GM12878 (cell line): ENCODE results near the gene NAT9. TPM values are rescaled to one million over a fixed set of nuclear protein-coding genes. Genes with fewer than 3 reads are reported as not detected.

Experiments used
- ATAC-seq: fragments of 200-7000 bp; cut with Tn5 transposase; 3 replicates; pipeline ENCODE4 v1.9.1; 2020; ENCODE audit warnings: mild to moderate bottlenecking, moderate library complexity
- BruUV-seq: library from RNA; stranded (reverse); fragments of 400-500 nt; replicated peaks from 2 replicates; lab custom pipeline; 2021; lab: Mats Ljungman, UMichigan
- CTCF ChIA-PET: fragments of 300-600 bp; sonication (Branson Sonifier 250); formaldehyde crosslinking; extraction: SDS; loops from one replicate; lab custom pipeline; 2021; ENCODE audit warnings: inconsistent platforms; lab: Yijun Ruan, JAX
- POLR2A ChIA-PET: fragments of 350-600 bp; formaldehyde crosslinking; extraction: SDS; loops from one replicate; lab custom pipeline; 2021; ENCODE audit warnings: inconsistent platforms; lab: Charles Lee
- RAD21 ChIA-PET: fragments of 300-600 bp; sonication (Branson Sonifier 250); formaldehyde crosslinking; loops from one replicate; lab custom pipeline; 2023; ENCODE audit warnings: antibody characterized with exemption; ENCODE audit not compliant: unreplicated experiment; lab: Charles Lee
- SMC1A ChIA-PET: fragments of 300-600 bp; sonication (Branson Sonifier 250); formaldehyde crosslinking; loops from one replicate; lab custom pipeline; 2023; ENCODE audit not compliant: unreplicated experiment, uncharacterized antibody; lab: Charles Lee
- DNase-seq: peaks from one replicate; pipeline ENCODE4 v3.0.0-alpha.2; 2011; ENCODE audit warnings: low read depth, low spot score
- FAIRE-seq: peaks from 3 replicates; lab custom pipeline; 2011; peaks lifted over from hg19 to GRCh38; lab: Jason Lieb, UNC
- H2AFZ ChIP-seq: 2 replicates; pipeline ENCODE4 v1.6.0; 2011; ENCODE audit warnings: low read depth, low read length, control low read depth; ENCODE audit not compliant: control insufficient read depth
- H3K27ac ChIP-seq: 2 replicates; pipeline ENCODE4 v1.5.1; 2011; ENCODE audit warnings: control low read depth; ENCODE audit not compliant: control insufficient read depth, insufficient read depth
- H3K27me3 ChIP-seq, 2 experiments: replicated peaks in 1 of 2; 2 replicates each; pipeline versions ENCODE4 v1.6.0 to v1.6.1; 2011; ENCODE audit warnings: low read length in 1 of 2; ENCODE audit not compliant: control insufficient read depth in 2 of 2, insufficient read depth in 2 of 2
- H3K36me3 ChIP-seq, 2 experiments: 2 replicates each; pipeline ENCODE4 v1.5.1; 2011; ENCODE audit warnings: low read length in 1 of 2; ENCODE audit not compliant: control insufficient read depth in 2 of 2, insufficient read depth in 2 of 2
- H3K4me1 ChIP-seq: 2 replicates; pipeline ENCODE4 v1.6.1; 2011; ENCODE audit warnings: mild to moderate bottlenecking, low read length, moderate library complexity, mixed read lengths; ENCODE audit not compliant: control insufficient read depth, insufficient read depth
- H3K4me2 ChIP-seq: 2 replicates; pipeline ENCODE4 v1.6.0; 2011; ENCODE audit warnings: control low read depth; ENCODE audit not compliant: control insufficient read depth, insufficient read depth
- H3K4me3 ChIP-seq: fragments of 200-600 bp; sonication (generic); 2 replicates; pipeline ENCODE4 v1.5.1; 2016
- H3K79me2 ChIP-seq: 2 replicates; pipeline ENCODE4 v1.6.0; 2011; ENCODE audit warnings: low read length; ENCODE audit not compliant: control insufficient read depth, insufficient read depth
- H3K9ac ChIP-seq: 2 replicates; pipeline ENCODE4 v1.8.0; 2011; ENCODE audit warnings: low read length, control low read depth, mixed read lengths; ENCODE audit not compliant: control insufficient read depth, insufficient read depth
- H3K9me3 ChIP-seq: replicated peaks from 3 replicates; pipeline ENCODE4 v1.5.1; 2011; ENCODE audit warnings: mild to moderate bottlenecking, low read length; ENCODE audit not compliant: control insufficient read depth, insufficient read depth
- H4K20me1 ChIP-seq: 2 replicates; pipeline ENCODE4 v1.6.0; 2011; ENCODE audit not compliant: control insufficient read depth, insufficient read depth
- BCLAF1 ChIP-seq: fragments of 450-650 bp; IDR thresholded peaks from 2 replicates; pipeline ENCODE4 v1.6.1; 2017; ENCODE audit warnings: antibody characterized with exemption, mild to moderate bottlenecking, moderate library complexity
- BMI1 ChIP-seq: fragments of 450-650 bp; IDR thresholded peaks from 2 replicates; pipeline ENCODE4 v1.6.1; 2016; ENCODE audit warnings: mild to moderate bottlenecking, moderate library complexity, borderline replicate concordance
- WGBS: methylation state at CpG from one replicate; pipeline ENCODE4 v1.1.6; 2016; ENCODE audit warnings: low lambda C conversion rate; ENCODE audit not compliant: insufficient replicate concordance, insufficient coverage; ENCODE audit errors: missing lambda C conversion rate; 5-methylcytosine and 5-hydroxymethylcytosine counted together
- in situ Hi-C: fragments of 300-500 bp; cut with MboI; formaldehyde crosslinking; loops from 9 replicates; pipeline ENCODE4 v1.14.3; 2018; ENCODE audit warnings: mixed read lengths
- intact Hi-C: fragments of 100-400 bp; cut with micrococcal nuclease; formaldehyde crosslinking; loops from one replicate; pipeline ENCODE4 v1.14.2; 2022; ENCODE audit not compliant: unreplicated experiment
- polyA plus RNA-seq, 11 experiments: library from polyadenylated mRNA; depleted of rRNA in 4 of 11; unstranded in 6 of 11; stranded (reverse) in 5 of 11; fragments of >200 nt; fragmentation: Nextera tagmentation in 4 of 11; fragmentation: Illumina TruSeq in 1 of 11; extraction: Ambion mirVana in 4 of 11; extraction: Trizol in 1 of 11; gene quantifications; 1 replicate in 1 of 11; 2 replicates in 10 of 11; pipeline versions ENCODE4 v1.2.1 to v1.2.3, GENCODE V29; 2011 to 2016; ENCODE audit warnings: inconsistent platforms in 2 of 11, missing spikeins in 2 of 11, low read depth in 1 of 11
- total RNA-seq, 4 experiments: library from RNA; depleted of rRNA in 3 of 4; stranded (reverse); fragments of >200 nt in 3 of 4; fragmentation: Illumina TruSeq in 1 of 4; extraction: Trizol in 1 of 4; gene quantifications; 2 replicates each; pipeline versions ENCODE4 v1.2.1 to v1.2.3, GENCODE V29; 2013 to 2021
- TF ChIP-seq, protein P1 (sequence below): IDR thresholded peaks from 2 replicates; pipeline ENCODE4 v1.6.1; 2012; ENCODE audit warnings: improper control_type of control experiment, low read depth, low read length; ENCODE audit not compliant: insufficient replicate concordance

The NAT9 gene
- total and polyA plus RNA-seq, 10 of the 15 experiments (the other 5 are each of a cell fraction or from before 2014, with no cell fraction given), result 3.5 to 45.3 (median 27.3) TPM

GRCh38 chr17:74740173-74740572 is 36.0 kb downstream of the NAT9 start:
- POLR2A ChIA-PET, result interaction anchor here (1.0 kb wide), 1 partner anchor 132 kb away, joined by 3 read pairs; the partner anchor contains the start of gene FDXR
- Histone ChIP-seq H3K4me1 (peaks cover 54% of the 10 kb centered on the region), H3K4me3 (no peak overlapping the region), H3K9me3 (no peaks in the 10 kb centered on the region), H2AFZ (no peak overlapping the region), H3K79me2 (no peaks in the 10 kb centered on the region), H3K36me3 (no peaks in the 10 kb centered on the region), H3K27me3 (no peaks in the 10 kb centered on the region), H3K4me2 (no peak overlapping the region)
- BruUV-seq, result no TSS peak
- RAD21 ChIA-PET, result interaction anchor here (1.0 kb wide), 1 partner anchor 31 kb away, joined by 3 read pairs; no protein-coding TSS in a partner anchor
- in situ Hi-C loops, result loop anchor here (5.0 kb wide), 1 partner anchor 127 kb away; no protein-coding TSS in a partner anchor
- ATAC-seq, result no peak
- DNase-seq, result no peak
- CTCF ChIA-PET, result no interaction called here
- intact Hi-C loops, result no loop called here
- TF ChIP-seq BCLAF1 (no peak), BMI1 (no peak)
- TF ChIP-seq, protein P1, sequence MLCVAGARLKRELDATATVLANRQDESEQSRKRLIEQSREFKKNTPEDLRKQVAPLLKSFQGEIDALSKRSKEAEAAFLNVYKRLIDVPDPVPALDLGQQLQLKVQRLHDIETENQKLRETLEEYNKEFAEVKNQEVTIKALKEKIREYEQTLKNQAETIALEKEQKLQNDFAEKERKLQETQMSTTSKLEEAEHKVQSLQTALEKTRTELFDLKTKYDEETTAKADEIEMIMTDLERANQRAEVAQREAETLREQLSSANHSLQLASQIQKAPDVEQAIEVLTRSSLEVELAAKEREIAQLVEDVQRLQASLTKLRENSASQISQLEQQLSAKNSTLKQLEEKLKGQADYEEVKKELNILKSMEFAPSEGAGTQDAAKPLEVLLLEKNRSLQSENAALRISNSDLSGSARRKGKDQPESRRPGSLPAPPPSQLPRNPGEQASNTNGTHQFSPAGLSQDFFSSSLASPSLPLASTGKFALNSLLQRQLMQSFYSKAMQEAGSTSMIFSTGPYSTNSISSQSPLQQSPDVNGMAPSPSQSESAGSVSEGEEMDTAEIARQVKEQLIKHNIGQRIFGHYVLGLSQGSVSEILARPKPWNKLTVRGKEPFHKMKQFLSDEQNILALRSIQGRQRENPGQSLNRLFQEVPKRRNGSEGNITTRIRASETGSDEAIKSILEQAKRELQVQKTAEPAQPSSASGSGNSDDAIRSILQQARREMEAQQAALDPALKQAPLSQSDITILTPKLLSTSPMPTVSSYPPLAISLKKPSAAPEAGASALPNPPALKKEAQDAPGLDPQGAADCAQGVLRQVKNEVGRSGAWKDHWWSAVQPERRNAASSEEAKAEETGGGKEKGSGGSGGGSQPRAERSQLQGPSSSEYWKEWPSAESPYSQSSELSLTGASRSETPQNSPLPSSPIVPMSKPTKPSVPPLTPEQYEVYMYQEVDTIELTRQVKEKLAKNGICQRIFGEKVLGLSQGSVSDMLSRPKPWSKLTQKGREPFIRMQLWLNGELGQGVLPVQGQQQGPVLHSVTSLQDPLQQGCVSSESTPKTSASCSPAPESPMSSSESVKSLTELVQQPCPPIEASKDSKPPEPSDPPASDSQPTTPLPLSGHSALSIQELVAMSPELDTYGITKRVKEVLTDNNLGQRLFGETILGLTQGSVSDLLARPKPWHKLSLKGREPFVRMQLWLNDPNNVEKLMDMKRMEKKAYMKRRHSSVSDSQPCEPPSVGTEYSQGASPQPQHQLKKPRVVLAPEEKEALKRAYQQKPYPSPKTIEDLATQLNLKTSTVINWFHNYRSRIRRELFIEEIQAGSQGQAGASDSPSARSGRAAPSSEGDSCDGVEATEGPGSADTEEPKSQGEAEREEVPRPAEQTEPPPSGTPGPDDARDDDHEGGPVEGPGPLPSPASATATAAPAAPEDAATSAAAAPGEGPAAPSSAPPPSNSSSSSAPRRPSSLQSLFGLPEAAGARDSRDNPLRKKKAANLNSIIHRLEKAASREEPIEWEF, result no peak
- TF ChIP-seq, all 136 proteins: peak for 0
- no peak overlapping the region for H3K27ac ChIP-seq
- H3K9ac ChIP-seq, result no peak overlapping the region
- 60% methylated on average over 6 of the region's 6 CpGs for WGBS
- SMC1A ChIA-PET, result interaction anchor here (5.4 kb wide), 1 partner anchor 82 kb away, joined by 152 read pairs; no protein-coding TSS in a partner anchor
- no peaks in the 10 kb centered on the region for H4K20me1 ChIP-seq
- no peak for FAIRE-seq
